ENCODE measurements around the gene FBXW11.

GRCh38 chr5:171937351-171937750, 69.1 kb downstream of the FBXW11 start:
- TF ChIP-seq, protein P1, sequence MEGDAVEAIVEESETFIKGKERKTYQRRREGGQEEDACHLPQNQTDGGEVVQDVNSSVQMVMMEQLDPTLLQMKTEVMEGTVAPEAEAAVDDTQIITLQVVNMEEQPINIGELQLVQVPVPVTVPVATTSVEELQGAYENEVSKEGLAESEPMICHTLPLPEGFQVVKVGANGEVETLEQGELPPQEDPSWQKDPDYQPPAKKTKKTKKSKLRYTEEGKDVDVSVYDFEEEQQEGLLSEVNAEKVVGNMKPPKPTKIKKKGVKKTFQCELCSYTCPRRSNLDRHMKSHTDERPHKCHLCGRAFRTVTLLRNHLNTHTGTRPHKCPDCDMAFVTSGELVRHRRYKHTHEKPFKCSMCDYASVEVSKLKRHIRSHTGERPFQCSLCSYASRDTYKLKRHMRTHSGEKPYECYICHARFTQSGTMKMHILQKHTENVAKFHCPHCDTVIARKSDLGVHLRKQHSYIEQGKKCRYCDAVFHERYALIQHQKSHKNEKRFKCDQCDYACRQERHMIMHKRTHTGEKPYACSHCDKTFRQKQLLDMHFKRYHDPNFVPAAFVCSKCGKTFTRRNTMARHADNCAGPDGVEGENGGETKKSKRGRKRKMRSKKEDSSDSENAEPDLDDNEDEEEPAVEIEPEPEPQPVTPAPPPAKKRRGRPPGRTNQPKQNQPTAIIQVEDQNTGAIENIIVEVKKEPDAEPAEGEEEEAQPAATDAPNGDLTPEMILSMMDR (conservative IDR thresholded peaks at IDR 0.05) = no peak
- no peak for TF ChIP-seq EZH2 (IDR thresholded peaks at IDR 0.05; ENCODE audit: low read depth)
